Lung (tissue), 13 donors: ENCODE results near the gene ZMAT2. TPM values are rescaled to one million over a fixed set of nuclear protein-coding genes. Genes with fewer than 3 reads are reported as not detected.
A peak's percentile ranks its signal among the peaks of the same experiment; 100 is the strongest.

Experiments used
- ATAC-seq: fragments of 200-7000 bp; cut with Tn5 transposase; one replicate; pipeline ENCODE4 v1.9.1; 2020; ENCODE audit warnings: moderate number of reproducible peaks; ENCODE audit not compliant: insufficient read depth, low FRiP score
- DNase-seq, 3 donors: peaks; one replicate each; pipeline ENCODE4 v3.0.0-alpha.2; 2013 to 2017
- H3K27ac ChIP-seq, 2 donors: one replicate each; pipeline ENCODE4 v1.5.1; 2013; ENCODE audit warnings: mild to moderate bottlenecking in 2 of 2, moderate library complexity in 2 of 2, control low read depth in 1 of 2, inconsistent platforms in 1 of 2, low read depth in 1 of 2, low read length in 1 of 2
- H3K27me3 ChIP-seq, 3 donors: one replicate each; pipeline ENCODE4 v1.5.1; 2013; ENCODE audit warnings: low read length in 2 of 3; ENCODE audit not compliant: control insufficient read depth in 3 of 3, insufficient read depth in 3 of 3
- H3K36me3 ChIP-seq, 4 donors: one replicate each; pipeline ENCODE4 v1.5.1; 2013; ENCODE audit warnings: low read length in 4 of 4, mild to moderate bottlenecking in 1 of 4, moderate library complexity in 1 of 4; ENCODE audit not compliant: control insufficient read depth in 4 of 4, insufficient read depth in 4 of 4
- H3K4me1 ChIP-seq, 5 donors: one replicate each; pipeline ENCODE4 v1.5.1; 2013; ENCODE audit warnings: low read length in 5 of 5, mild to moderate bottlenecking in 2 of 5, moderate library complexity in 1 of 5; ENCODE audit not compliant: control insufficient read depth in 5 of 5, insufficient read depth in 5 of 5
- H3K4me3 ChIP-seq: one replicate; pipeline ENCODE4 v1.5.1; 2013; ENCODE audit warnings: mild to moderate bottlenecking, control low read depth, moderate library complexity
- H3K9ac ChIP-seq, 2 donors: one replicate each; pipeline ENCODE4 v1.5.1; 2013; ENCODE audit warnings: low read length in 2 of 2, control low read depth in 1 of 2; ENCODE audit not compliant: insufficient read depth in 1 of 2
- H3K9me3 ChIP-seq, 4 donors: one replicate each; pipeline ENCODE4 v1.5.1; 2013; ENCODE audit warnings: low read length in 3 of 4, mild to moderate bottlenecking in 1 of 4, moderate library complexity in 1 of 4; ENCODE audit not compliant: control insufficient read depth in 4 of 4, insufficient read depth in 3 of 4
- whole genome bisulfite sequencing, 2 donors: extraction: QIAGEN DNeasy Blood & Tissue Kit; methylation state at CpG; one replicate each; pipeline ENCODE4 v1.1.7; 2013; 5-methylcytosine and 5-hydroxymethylcytosine counted together
- polyA plus RNA-seq, 2 donors: library from polyadenylated mRNA; stranded (reverse); fragments of 200-250 nt; gene quantifications; one replicate each; pipeline ENCODE4 v1.2.1, GENCODE V29; 2013
- small RNA-seq: library from RNA; depleted of rRNA; stranded (forward); fragments of <200 nt; gene quantifications from one replicate; pipeline ENCODE3, GENCODE V24; 2014; ENCODE audit warnings: low replicate concordance
- total RNA-seq, 2 donors: library from RNA; depleted of rRNA in 1 of 2; stranded (reverse); fragments of >200 nt in 1 of 2; gene quantifications; one replicate each; pipeline ENCODE4 v1.2.1, GENCODE V29; 2014 to 2021
- TF ChIP-seq, protein P1 (sequence below): IDR thresholded peaks from 2 replicates; pipeline ENCODE4 v1.5.1; 2012; ENCODE audit warnings: mild to moderate bottlenecking; ENCODE audit errors: control extremely low read depth, extremely low read depth
- donor health status: control.
- donor health status: control.
- donor health status: Bipolar disorder and iron deficiency.
- donor health status: healthy.
- donor health status: DM: yes; HTN: yes; CAD: no.

ZMAT2 gene
- total and polyA plus RNA-seq, 4 donors = 30.2 to 73.8 (median 47.7) TPM

DNA sequence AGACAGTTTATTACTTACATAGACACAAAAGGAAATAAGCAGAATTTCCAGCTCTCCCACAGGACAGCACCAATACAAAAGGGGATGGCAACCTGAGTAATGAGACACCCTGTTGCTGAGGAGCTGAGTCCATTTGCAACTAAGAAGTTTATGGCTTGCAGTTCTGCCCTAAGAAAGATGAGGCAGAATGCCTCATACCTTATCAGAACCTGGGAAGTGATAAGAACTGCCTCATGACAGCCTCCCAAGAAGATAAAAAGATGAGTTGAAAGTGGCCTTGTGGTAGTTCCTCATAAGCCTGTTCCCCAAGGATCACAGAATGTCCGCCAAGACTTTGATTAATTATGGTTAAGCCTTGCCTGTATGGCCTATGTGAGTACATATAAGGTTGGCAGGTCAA lies 41.7 kb downstream of the ZMAT2 start:
- TF ChIP-seq, protein P1, sequence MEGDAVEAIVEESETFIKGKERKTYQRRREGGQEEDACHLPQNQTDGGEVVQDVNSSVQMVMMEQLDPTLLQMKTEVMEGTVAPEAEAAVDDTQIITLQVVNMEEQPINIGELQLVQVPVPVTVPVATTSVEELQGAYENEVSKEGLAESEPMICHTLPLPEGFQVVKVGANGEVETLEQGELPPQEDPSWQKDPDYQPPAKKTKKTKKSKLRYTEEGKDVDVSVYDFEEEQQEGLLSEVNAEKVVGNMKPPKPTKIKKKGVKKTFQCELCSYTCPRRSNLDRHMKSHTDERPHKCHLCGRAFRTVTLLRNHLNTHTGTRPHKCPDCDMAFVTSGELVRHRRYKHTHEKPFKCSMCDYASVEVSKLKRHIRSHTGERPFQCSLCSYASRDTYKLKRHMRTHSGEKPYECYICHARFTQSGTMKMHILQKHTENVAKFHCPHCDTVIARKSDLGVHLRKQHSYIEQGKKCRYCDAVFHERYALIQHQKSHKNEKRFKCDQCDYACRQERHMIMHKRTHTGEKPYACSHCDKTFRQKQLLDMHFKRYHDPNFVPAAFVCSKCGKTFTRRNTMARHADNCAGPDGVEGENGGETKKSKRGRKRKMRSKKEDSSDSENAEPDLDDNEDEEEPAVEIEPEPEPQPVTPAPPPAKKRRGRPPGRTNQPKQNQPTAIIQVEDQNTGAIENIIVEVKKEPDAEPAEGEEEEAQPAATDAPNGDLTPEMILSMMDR = no peak
- 76 to 85% methylated on average over 1 of the region's 1 CpG for WGBS, 2 donors
- Histone ChIP-seq H3K36me3 (no peaks in the 10 kb centered on the region), H3K9ac (no peak overlapping the region), H3K4me3 (no peak overlapping the region), H3K9me3 (peaks cover 0 to 19% (median 3%) of the 10 kb centered on the region in 4 donors), H3K27ac (no peak overlapping the region), H3K27me3 (no peaks in the 10 kb centered on the region), H3K4me1 (no peaks in the 10 kb centered on the region)
- no peak for DNase-seq
- ATAC-seq = no peak

DNA sequence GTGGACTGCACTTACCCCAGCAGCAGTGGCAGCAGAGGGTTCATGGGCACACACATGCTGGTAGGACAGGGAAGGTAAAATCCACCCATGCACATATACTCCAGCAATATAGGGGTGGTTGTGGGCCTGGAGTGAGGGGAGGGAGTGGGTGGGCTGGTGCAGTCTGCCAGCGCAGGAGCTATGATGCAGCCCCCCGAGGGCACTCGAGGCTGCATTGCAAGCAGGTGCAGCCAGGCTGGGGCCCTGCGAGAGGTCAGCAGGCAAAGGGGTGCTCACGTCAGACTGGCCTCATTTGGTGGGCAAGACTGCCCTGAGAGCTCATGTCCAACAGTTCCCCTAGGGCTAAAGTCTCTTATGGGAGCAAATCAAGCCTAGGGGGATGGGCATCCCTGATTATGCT lies 53.3 kb downstream of the ZMAT2 start:
- peaks cover 0 to 19% (median 10%) of the 10 kb centered on the region in 4 donors for H3K9me3 ChIP-seq
- TF ChIP-seq, protein P1 = no peak
- 80 to 95% methylated on average over 5 of the region's 5 CpGs for WGBS, 2 donors
- H3K27me3 ChIP-seq = no peaks in the 10 kb centered on the region
- H3K36me3 ChIP-seq = no peaks in the 10 kb centered on the region
- H3K4me3 ChIP-seq = no peak overlapping the region
- no peak overlapping the region for H3K27ac ChIP-seq
- no peaks in the 10 kb centered on the region for H3K4me1 ChIP-seq
- ATAC-seq (no peak), DNase-seq (no peak)
- no peak overlapping the region for H3K9ac ChIP-seq

Small RNA genes lying within 50 kb of the gene (small RNA-seq; reads per million reads assigned to genes)
- gene VTRNA1-1 = 8.0 reads per million, percentile 96 among the genes with 10 or more reads in this experiment
- 0.17 reads per million for gene VTRNA1-2
- gene VTRNA1-3 = not detected

Other genes starting within 250 kb of the ZMAT2 start
- gene EIF4EBP3, start 152.8 kb upstream of the ZMAT2 start, total RNA-seq = 10 to 100 TPM in 1 of 2 donors, 1 to 10 TPM in 1; 5.2 to 13.3 TPM
- gene EIF4EBP3, start 152.8 kb upstream of the ZMAT2 start, polyA plus RNA-seq = 10 to 100 TPM; 27.6 to 69.5 TPM
- gene SRA1, start 143.0 kb upstream of the ZMAT2 start, total RNA-seq = 10 to 100 TPM; 14.0 to 36.0 TPM
- gene SRA1, start 143.0 kb upstream of the ZMAT2 start, polyA plus RNA-seq = 10 to 100 TPM; 37.7 to 45.5 TPM
- 10 to 100 TPM; 31.6 to 36.1 TPM for gene APBB3, start 135.8 kb upstream of the ZMAT2 start, total RNA-seq
- 10 to 100 TPM; 24.7 to 25.5 TPM for gene APBB3, start 135.8 kb upstream of the ZMAT2 start, polyA plus RNA-seq
- 10 to 100 TPM; 10.7 to 94.4 TPM for gene SLC35A4, start 135.6 kb upstream of the ZMAT2 start, total RNA-seq
- gene SLC35A4, start 135.6 kb upstream of the ZMAT2 start, polyA plus RNA-seq = 10 to 100 TPM; 41.0 to 91.5 TPM
- gene CD14, start 67.3 kb upstream of the ZMAT2 start, total RNA-seq = 10 to 100 TPM; 57.9 to 86.0 TPM
- gene CD14, start 67.3 kb upstream of the ZMAT2 start, polyA plus RNA-seq = 100 to 1,000 TPM in 1 of 2 donors, 10 to 100 TPM in 1; 74.5 to 357 TPM
- 10 to 100 TPM in 1 of 2 donors, 1 to 10 TPM in 1; 9.0 to 14.9 TPM for gene TMCO6, start 61.0 kb upstream of the ZMAT2 start, total RNA-seq
- 10 to 100 TPM; 13.2 to 25.8 TPM for gene TMCO6, start 61.0 kb upstream of the ZMAT2 start, polyA plus RNA-seq
- gene NDUFA2, start 52.8 kb upstream of the ZMAT2 start, total RNA-seq = 10 to 100 TPM; 35.4 to 57.9 TPM
- gene NDUFA2, start 52.8 kb upstream of the ZMAT2 start, polyA plus RNA-seq = 100 to 1,000 TPM; 133 to 365 TPM
- 100 to 1,000 TPM in 1 of 2 donors, 10 to 100 TPM in 1; 85.3 to 104 TPM for gene IK, start 52.6 kb upstream of the ZMAT2 start, total RNA-seq
- gene IK, start 52.6 kb upstream of the ZMAT2 start, polyA plus RNA-seq = 10 to 100 TPM; 58.3 to 95.7 TPM
- 10 to 100 TPM; 15.0 to 25.5 TPM for gene WDR55, start 35.5 kb upstream of the ZMAT2 start, total RNA-seq
- 10 to 100 TPM; 16.6 to 17.9 TPM for gene WDR55, start 35.5 kb upstream of the ZMAT2 start, polyA plus RNA-seq
- 1 to 10 TPM in 1 of 2 donors, under 1 TPM in 1; 0.60 to 1.7 TPM for gene DND1, start 26.9 kb upstream of the ZMAT2 start, total RNA-seq
- gene DND1, start 26.9 kb upstream of the ZMAT2 start, polyA plus RNA-seq = 1 to 10 TPM; 1.5 to 1.9 TPM
- gene HARS1, start 9.1 kb upstream of the ZMAT2 start, total RNA-seq = 10 to 100 TPM; 46.9 to 54.6 TPM
- gene HARS1, start 9.1 kb upstream of the ZMAT2 start, polyA plus RNA-seq = 10 to 100 TPM; 43.8 to 49.8 TPM
- gene HARS2, start 9.0 kb upstream of the ZMAT2 start, total RNA-seq = 10 to 100 TPM; 24.6 to 37.2 TPM
- 10 to 100 TPM; 15.6 to 18.8 TPM for gene HARS2, start 9.0 kb upstream of the ZMAT2 start, polyA plus RNA-seq
- gene PCDHA1, start 85.7 kb downstream of the ZMAT2 start, total RNA-seq = not detected
- gene PCDHA1, start 85.7 kb downstream of the ZMAT2 start, polyA plus RNA-seq = under 1 TPM; 0.02 to 0.30 TPM
- under 1 TPM; 0.15 to 0.43 TPM for gene PCDHA2, start 94.4 kb downstream of the ZMAT2 start, total RNA-seq
- gene PCDHA2, start 94.4 kb downstream of the ZMAT2 start, polyA plus RNA-seq = under 1 TPM in 1 of 2 donors, not detected in 1; 0.02 TPM
- under 1 TPM; 0.31 to 0.74 TPM for gene PCDHA3, start 100.6 kb downstream of the ZMAT2 start, total RNA-seq
- under 1 TPM; 0.07 to 0.22 TPM for gene PCDHA3, start 100.6 kb downstream of the ZMAT2 start, polyA plus RNA-seq
- gene PCDHA4, start 106.6 kb downstream of the ZMAT2 start, total RNA-seq = 1 to 10 TPM; 1.6 to 2.9 TPM
- under 1 TPM; 0.26 to 0.41 TPM for gene PCDHA4, start 106.6 kb downstream of the ZMAT2 start, polyA plus RNA-seq
- under 1 TPM; 0.34 to 0.46 TPM for gene PCDHA5, start 121.2 kb downstream of the ZMAT2 start, total RNA-seq
- gene PCDHA5, start 121.2 kb downstream of the ZMAT2 start, polyA plus RNA-seq = under 1 TPM in 1 of 2 donors, not detected in 1; 0.10 TPM
- under 1 TPM; 0.51 to 0.92 TPM for gene PCDHA6, start 127.5 kb downstream of the ZMAT2 start, total RNA-seq
- under 1 TPM; 0.11 to 0.20 TPM for gene PCDHA6, start 127.5 kb downstream of the ZMAT2 start, polyA plus RNA-seq
- gene PCDHA7, start 133.8 kb downstream of the ZMAT2 start, total RNA-seq = under 1 TPM; 0.17 to 0.52 TPM
- under 1 TPM; 0.10 to 0.26 TPM for gene PCDHA7, start 133.8 kb downstream of the ZMAT2 start, polyA plus RNA-seq
- gene PCDHA8, start 140.7 kb downstream of the ZMAT2 start, total RNA-seq = under 1 TPM; 0.23 to 0.37 TPM
- gene PCDHA8, start 140.7 kb downstream of the ZMAT2 start, polyA plus RNA-seq = under 1 TPM in 1 of 2 donors, not detected in 1; 0.14 TPM
- gene PCDHA9, start 147.9 kb downstream of the ZMAT2 start, total RNA-seq = under 1 TPM; 0.49 to 0.68 TPM
- gene PCDHA9, start 147.9 kb downstream of the ZMAT2 start, polyA plus RNA-seq = not detected
- gene PCDHA10, start 155.4 kb downstream of the ZMAT2 start, total RNA-seq = 1 to 10 TPM in 1 of 2 donors, under 1 TPM in 1; 0.48 to 1.6 TPM
- gene PCDHA10, start 155.4 kb downstream of the ZMAT2 start, polyA plus RNA-seq = under 1 TPM; 0.02 to 0.11 TPM
- gene PCDHA11, start 168.5 kb downstream of the ZMAT2 start, total RNA-seq = 1 to 10 TPM in 1 of 2 donors, under 1 TPM in 1; 0.74 to 1.6 TPM
- gene PCDHA11, start 168.5 kb downstream of the ZMAT2 start, polyA plus RNA-seq = under 1 TPM; 0.08 to 0.31 TPM
- 1 to 10 TPM in 1 of 2 donors, under 1 TPM in 1; 0.23 to 3.6 TPM for gene PCDHA12, start 174.9 kb downstream of the ZMAT2 start, total RNA-seq
- under 1 TPM; 0.74 to 0.98 TPM for gene PCDHA12, start 174.9 kb downstream of the ZMAT2 start, polyA plus RNA-seq
- 1 to 10 TPM in 1 of 2 donors, under 1 TPM in 1; 0.77 to 2.9 TPM for gene PCDHA13, start 181.7 kb downstream of the ZMAT2 start, total RNA-seq
- 1 to 10 TPM in 1 of 2 donors, under 1 TPM in 1; 0.15 to 1.0 TPM for gene PCDHA13, start 181.7 kb downstream of the ZMAT2 start, polyA plus RNA-seq
- gene PCDHAC1, start 225.9 kb downstream of the ZMAT2 start, total RNA-seq = 10 to 100 TPM in 1 of 2 donors, under 1 TPM in 1; 0.88 to 10.0 TPM
- gene PCDHAC1, start 225.9 kb downstream of the ZMAT2 start, polyA plus RNA-seq = 1 to 10 TPM in 1 of 2 donors, under 1 TPM in 1; 0.41 to 1.0 TPM